Fibroblast of the aortic adventitia (primary cell): Measurements from ENCODE around the gene PIGN. TPM values are rescaled to one million over a fixed set of nuclear protein-coding genes. Genes with fewer than 3 reads are reported as not detected.
A peak's percentile ranks its signal among the peaks of the same experiment; 100 is the strongest.

Experiments
- DNase-seq: peaks from one replicate; pipeline ENCODE4 v3.0.0-alpha.2; 2010; ENCODE audit warnings: low read depth
- H3K4me3 ChIP-seq: 2 replicates; pipeline ENCODE4 v1.5.1; 2011; ENCODE audit warnings: low read depth, mild to moderate bottlenecking, control low read depth, low read length, moderate library complexity
- total RNA-seq: library from RNA; depleted of rRNA; stranded (reverse); fragments of >200 nt; gene quantifications from 2 replicates; pipeline ENCODE4 v1.2.3, GENCODE V29; 2012; ENCODE audit warnings: low replicate concordance
- TF ChIP-seq, protein P1 (sequence below): IDR thresholded peaks from 2 replicates; pipeline ENCODE4 v1.5.1; 2011; ENCODE audit warnings: mild to moderate bottlenecking, low read length, control low read depth, inconsistent platforms; ENCODE audit not compliant: insufficient read depth

Gene PIGN, protein sequence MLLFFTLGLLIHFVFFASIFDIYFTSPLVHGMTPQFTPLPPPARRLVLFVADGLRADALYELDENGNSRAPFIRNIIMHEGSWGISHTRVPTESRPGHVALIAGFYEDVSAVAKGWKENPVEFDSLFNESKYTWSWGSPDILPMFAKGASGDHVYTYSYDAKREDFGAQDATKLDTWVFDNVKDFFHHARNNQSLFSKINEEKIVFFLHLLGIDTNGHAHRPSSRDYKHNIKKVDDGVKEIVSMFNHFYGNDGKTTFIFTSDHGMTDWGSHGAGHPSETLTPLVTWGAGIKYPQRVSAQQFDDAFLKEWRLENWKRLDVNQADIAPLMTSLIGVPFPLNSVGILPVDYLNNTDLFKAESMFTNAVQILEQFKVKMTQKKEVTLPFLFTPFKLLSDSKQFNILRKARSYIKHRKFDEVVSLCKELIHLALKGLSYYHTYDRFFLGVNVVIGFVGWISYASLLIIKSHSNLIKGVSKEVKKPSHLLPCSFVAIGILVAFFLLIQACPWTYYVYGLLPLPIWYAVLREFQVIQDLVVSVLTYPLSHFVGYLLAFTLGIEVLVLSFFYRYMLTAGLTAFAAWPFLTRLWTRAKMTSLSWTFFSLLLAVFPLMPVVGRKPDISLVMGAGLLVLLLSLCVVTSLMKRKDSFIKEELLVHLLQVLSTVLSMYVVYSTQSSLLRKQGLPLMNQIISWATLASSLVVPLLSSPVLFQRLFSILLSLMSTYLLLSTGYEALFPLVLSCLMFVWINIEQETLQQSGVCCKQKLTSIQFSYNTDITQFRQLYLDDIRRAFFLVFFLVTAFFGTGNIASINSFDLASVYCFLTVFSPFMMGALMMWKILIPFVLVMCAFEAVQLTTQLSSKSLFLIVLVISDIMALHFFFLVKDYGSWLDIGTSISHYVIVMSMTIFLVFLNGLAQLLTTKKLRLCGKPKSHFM
- 32.7 and 44.8 TPM in 2 replicates for total RNA-seq

DNA sequence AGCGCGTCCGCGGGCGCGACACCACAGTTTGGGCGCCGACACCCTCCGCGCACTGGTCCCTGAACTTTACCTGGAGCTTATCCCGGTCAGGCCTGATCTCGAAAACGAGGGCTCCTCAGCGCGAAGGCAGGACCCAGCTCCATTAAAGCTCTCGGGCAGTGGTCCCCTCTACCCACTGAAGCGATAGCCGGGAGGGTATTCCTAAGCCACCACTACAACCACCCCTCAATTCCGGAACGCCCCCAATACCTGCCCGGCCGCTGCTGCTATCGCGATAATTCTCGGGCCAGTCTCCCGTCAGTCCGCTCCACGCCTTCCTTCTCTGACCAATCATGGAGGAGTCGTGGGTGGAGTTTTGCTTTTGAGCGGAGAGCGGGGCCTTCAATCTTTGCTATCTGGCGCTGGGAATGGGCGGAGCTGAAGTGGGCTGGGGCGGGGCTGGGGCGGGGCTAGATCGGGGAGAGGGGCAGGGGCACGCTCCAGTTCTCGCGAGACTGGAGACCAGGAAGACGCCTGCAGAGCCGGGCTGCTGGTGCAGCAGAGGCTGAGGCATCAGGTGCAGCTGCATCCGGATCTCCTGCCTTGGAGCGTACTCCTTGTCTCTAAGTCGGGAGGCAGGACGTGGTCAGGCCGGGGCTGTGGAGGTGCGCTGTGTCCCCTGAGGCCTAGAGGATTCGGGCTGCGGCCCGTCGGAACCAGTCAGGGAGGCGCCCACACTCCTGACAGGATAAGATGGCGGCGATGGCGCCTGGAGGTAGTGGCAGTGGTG, at the start of gene PIGN, which contains the start of gene RELCH:
Gene PIGN (minus strand): TSS at position 283 of the 769 bp plus-strand sequence. CDS start 25,703 bp downstream, outside the sequence.
Gene RELCH (plus strand): TSS at position 482 of the 769 bp plus-strand sequence. CDS start 251 bp downstream, at position 733.
- peak; percentile 99 for DNase-seq
- TF ChIP-seq, protein P1, sequence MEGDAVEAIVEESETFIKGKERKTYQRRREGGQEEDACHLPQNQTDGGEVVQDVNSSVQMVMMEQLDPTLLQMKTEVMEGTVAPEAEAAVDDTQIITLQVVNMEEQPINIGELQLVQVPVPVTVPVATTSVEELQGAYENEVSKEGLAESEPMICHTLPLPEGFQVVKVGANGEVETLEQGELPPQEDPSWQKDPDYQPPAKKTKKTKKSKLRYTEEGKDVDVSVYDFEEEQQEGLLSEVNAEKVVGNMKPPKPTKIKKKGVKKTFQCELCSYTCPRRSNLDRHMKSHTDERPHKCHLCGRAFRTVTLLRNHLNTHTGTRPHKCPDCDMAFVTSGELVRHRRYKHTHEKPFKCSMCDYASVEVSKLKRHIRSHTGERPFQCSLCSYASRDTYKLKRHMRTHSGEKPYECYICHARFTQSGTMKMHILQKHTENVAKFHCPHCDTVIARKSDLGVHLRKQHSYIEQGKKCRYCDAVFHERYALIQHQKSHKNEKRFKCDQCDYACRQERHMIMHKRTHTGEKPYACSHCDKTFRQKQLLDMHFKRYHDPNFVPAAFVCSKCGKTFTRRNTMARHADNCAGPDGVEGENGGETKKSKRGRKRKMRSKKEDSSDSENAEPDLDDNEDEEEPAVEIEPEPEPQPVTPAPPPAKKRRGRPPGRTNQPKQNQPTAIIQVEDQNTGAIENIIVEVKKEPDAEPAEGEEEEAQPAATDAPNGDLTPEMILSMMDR = no peak
- peak within 1 kb of the TSS; percentile 97 for H3K4me3 ChIP-seq

GRCh38 chr18:62236252-62236651, 49.4 kb upstream of the PIGN start:
- TF ChIP-seq, protein P1 = no peak
- no peak for DNase-seq
- no peak overlapping the region for H3K4me3 ChIP-seq

DNA sequence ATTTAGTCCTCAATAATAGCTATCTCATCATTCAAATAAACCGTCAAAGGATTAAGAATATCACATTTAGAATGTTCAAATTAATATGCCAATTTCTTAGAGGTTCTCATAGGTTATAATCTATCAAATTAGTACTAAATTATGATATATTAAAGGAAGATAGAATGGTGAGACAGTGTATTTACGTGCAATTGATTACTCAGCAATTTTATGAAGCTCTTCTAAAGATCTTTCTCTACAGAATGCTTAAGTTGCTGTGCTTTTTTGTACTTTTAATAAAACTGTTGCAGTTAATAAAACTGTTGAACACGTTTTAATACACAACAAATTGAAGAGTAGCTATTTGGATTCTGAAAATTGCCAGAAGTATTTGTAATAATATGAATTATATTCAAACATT, 39.2 kb upstream of the PIGN start:
- TF ChIP-seq, protein P1 = no peak
- no peak overlapping the region for H3K4me3 ChIP-seq
- DNase-seq = no peak

DNA sequence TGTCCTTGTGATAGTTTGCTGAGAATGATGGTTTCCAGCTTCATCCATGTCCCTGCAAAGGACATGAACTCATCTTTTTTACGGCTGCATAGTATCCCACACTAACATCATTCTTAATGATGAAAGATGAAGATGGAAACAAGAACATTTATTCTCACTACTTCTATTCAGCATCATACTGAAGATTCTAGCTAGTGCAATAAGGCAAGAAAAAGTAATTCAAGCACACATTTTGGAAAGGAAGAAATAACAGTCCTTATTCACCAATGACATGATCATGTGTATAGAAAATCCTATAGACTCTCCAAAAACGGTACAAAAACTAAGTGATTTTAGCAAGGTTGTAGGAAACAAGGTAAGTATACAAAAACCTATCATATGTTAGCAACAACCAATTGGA, 37.4 kb upstream of the PIGN start:
- H3K4me3 ChIP-seq = no peak overlapping the region
- DNase-seq = no peak
- TF ChIP-seq, protein P1 = no peak

DNA sequence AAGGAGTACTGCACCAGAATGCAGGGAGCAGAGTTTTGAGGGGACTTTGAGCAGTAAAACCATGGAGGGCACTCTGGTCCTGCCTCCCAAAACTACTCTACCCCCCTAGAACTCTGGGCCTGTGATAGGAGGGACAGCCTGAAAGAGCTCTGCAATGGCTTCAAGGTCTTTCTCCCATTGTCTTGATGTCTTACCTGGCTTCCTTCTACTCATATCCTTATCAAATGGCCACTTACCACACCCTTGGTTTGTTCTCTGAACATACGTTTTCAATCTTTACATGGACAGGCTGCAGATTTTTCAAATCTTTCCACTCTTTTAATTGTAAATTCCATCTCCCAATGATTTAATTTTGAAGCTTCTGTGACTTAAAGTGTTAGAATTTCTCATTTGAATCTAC, 27.9 kb upstream of the PIGN start:
- H3K4me3 ChIP-seq = no peak overlapping the region
- TF ChIP-seq, protein P1 = no peak
- DNase-seq = no peak

DNA sequence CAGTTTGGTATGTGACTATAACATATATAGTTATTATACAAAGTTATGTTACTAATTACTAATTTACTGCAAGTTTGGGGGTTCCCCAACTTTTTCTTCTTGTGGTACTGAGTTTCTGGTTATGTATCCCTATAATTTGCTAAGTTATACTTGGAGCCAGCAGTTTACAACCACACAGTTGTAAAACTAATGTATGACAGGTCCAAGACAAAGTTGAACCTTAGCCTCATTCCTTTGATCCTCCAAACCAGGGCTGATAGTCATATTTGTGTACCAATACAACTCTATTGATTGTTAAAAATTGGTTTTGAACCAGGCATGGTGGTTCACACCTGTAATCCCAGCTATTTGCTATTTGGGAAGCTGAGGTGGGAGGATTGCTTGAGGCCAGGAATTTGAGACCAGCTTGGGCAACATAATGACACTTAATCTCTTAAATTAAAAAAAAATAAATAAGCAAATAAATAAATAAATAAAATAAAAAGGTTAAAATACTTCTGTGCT, 24.5 kb upstream of the PIGN start:
- TF ChIP-seq, protein P1 = no peak
- no peak overlapping the region for H3K4me3 ChIP-seq
- DNase-seq = no peak
